H9 (cell line): ENCODE results near the gene MEIS2. TPM values are rescaled to one million over a fixed set of nuclear protein-coding genes. Genes with fewer than 3 reads are reported as not detected.

Experiments used
- DNase-seq: peaks from one replicate; pipeline ENCODE4 v3.0.0-alpha.2; 2017
- H2AFZ ChIP-seq: one replicate; pipeline ENCODE4 v1.6.1; 2013; ENCODE audit warnings: mild to moderate bottlenecking, low read length, control low read depth, moderate library complexity
- H2AK5ac ChIP-seq: 2 replicates; pipeline ENCODE4 v1.6.1; 2013; ENCODE audit warnings: low read length, control low read depth, mixed read lengths; ENCODE audit not compliant: insufficient read length
- H2BK120ac ChIP-seq: one replicate; pipeline ENCODE4 v1.6.1; 2013; ENCODE audit warnings: low read depth, mild to moderate bottlenecking, low read length, control low read depth, inconsistent platforms; ENCODE audit not compliant: poor library complexity, severe bottlenecking
- H2BK12ac ChIP-seq: 2 replicates; pipeline ENCODE4 v1.6.1; 2013; ENCODE audit warnings: low read length, control low read depth, mixed read lengths, low read depth; ENCODE audit not compliant: insufficient read length
- H2BK15ac ChIP-seq: 2 replicates; pipeline ENCODE4 v1.6.1; 2013; ENCODE audit warnings: low read depth, low read length, control low read depth
- H2BK20ac ChIP-seq: one replicate; pipeline ENCODE4 v1.6.1; 2013; ENCODE audit warnings: low read depth, mild to moderate bottlenecking, low read length, control low read depth, inconsistent platforms; ENCODE audit not compliant: poor library complexity, severe bottlenecking
- H2BK5ac ChIP-seq: 2 replicates; pipeline ENCODE4 v1.6.1; 2013; ENCODE audit warnings: low read length, control low read depth, mixed read lengths; ENCODE audit not compliant: insufficient read length
- H3K14ac ChIP-seq: 2 replicates; pipeline ENCODE4 v1.6.1; 2013; ENCODE audit warnings: low read length, control low read depth; ENCODE audit not compliant: insufficient read depth
- H3K18ac ChIP-seq: 2 replicates; pipeline ENCODE4 v1.6.1; 2013; ENCODE audit warnings: low read depth, mild to moderate bottlenecking, mixed read lengths, low read length, control low read depth; ENCODE audit not compliant: insufficient read length
- H3K23ac ChIP-seq: 2 replicates; pipeline ENCODE4 v1.6.1; 2013; ENCODE audit warnings: low read length, control low read depth, mixed read lengths, low read depth; ENCODE audit not compliant: insufficient read length
- H3K23me2 ChIP-seq: 2 replicates; pipeline ENCODE4 v1.6.1; 2013; ENCODE audit warnings: low read depth, mild to moderate bottlenecking, mixed read lengths, low read length, control low read depth; ENCODE audit not compliant: insufficient read length, poor library complexity, severe bottlenecking
- H3K27ac ChIP-seq: 2 replicates; pipeline ENCODE4 v1.5.1; 2013; ENCODE audit warnings: low read length, control low read depth, mixed read lengths, low read depth; ENCODE audit not compliant: insufficient read length
- H3K27me3 ChIP-seq: 2 replicates; pipeline ENCODE4 v1.6.1; 2013; ENCODE audit warnings: low read length, control low read depth, inconsistent platforms; ENCODE audit not compliant: insufficient read depth
- H3K4ac ChIP-seq: 2 replicates; pipeline ENCODE4 v1.6.1; 2013; ENCODE audit warnings: low read depth, mild to moderate bottlenecking, control low read depth, inconsistent platforms, low read length, moderate library complexity
- H3K4me1 ChIP-seq: 2 replicates; pipeline ENCODE4 v1.6.1; 2013; ENCODE audit warnings: low read length, control low read depth, inconsistent platforms; ENCODE audit not compliant: insufficient read depth
- H3K4me2 ChIP-seq: 2 replicates; pipeline ENCODE4 v1.6.1; 2013; ENCODE audit warnings: low read length, control low read depth, mixed read lengths; ENCODE audit not compliant: insufficient read length, insufficient read depth
- H3K56ac ChIP-seq: 2 replicates; pipeline ENCODE4 v1.6.1; 2013; ENCODE audit warnings: low read depth, mild to moderate bottlenecking, mixed read lengths, low read length, control low read depth; ENCODE audit not compliant: insufficient read length
- H3K79me1 ChIP-seq: 2 replicates; pipeline ENCODE4 v1.6.1; 2013; ENCODE audit warnings: low read depth, mild to moderate bottlenecking, moderate library complexity, low read length, control low read depth, inconsistent platforms; ENCODE audit not compliant: insufficient read depth, poor library complexity, severe bottlenecking
- H3K79me2 ChIP-seq: 2 replicates; pipeline ENCODE4 v1.6.1; 2013; ENCODE audit warnings: low read length, control low read depth, inconsistent platforms; ENCODE audit not compliant: insufficient read depth
- H3K9ac ChIP-seq: 2 replicates; pipeline ENCODE4 v1.6.1; 2013; ENCODE audit warnings: low read length, control low read depth, mixed read lengths; ENCODE audit not compliant: insufficient read length; ENCODE audit errors: extremely low read depth
- H3K9me3 ChIP-seq: one replicate; pipeline ENCODE4 v1.6.1; 2013; ENCODE audit warnings: low read depth, low read length, inconsistent platforms; ENCODE audit not compliant: control insufficient read depth
- H3T11ph ChIP-seq: one replicate; pipeline ENCODE4 v1.6.1; 2013; ENCODE audit warnings: mild to moderate bottlenecking, low read length, control low read depth, inconsistent platforms
- H4K20me1 ChIP-seq: one replicate; pipeline ENCODE4 v1.6.1; 2013; ENCODE audit not compliant: control insufficient read depth, insufficient read length, insufficient read depth
- H4K5ac ChIP-seq: 2 replicates; pipeline ENCODE4 v1.6.1; 2013; ENCODE audit warnings: low read depth, mild to moderate bottlenecking, mixed read lengths, low read length, control low read depth; ENCODE audit not compliant: insufficient read length
- H4K8ac ChIP-seq: replicated peaks from 2 replicates; pipeline ENCODE4 v1.6.1; 2013; ENCODE audit warnings: low read length, control low read depth, mixed read lengths, low read depth; ENCODE audit not compliant: insufficient read length
- H4K91ac ChIP-seq: 2 replicates; pipeline ENCODE4 v1.6.1; 2013; ENCODE audit warnings: low read depth, mild to moderate bottlenecking, moderate library complexity, mixed read lengths, low read length, control low read depth; ENCODE audit not compliant: insufficient read length
- H3K27ac Mint-ChIP-seq, 3 experiments: 2 replicates in 2 of 3; 3 replicates in 1 of 3; pipeline ENCODE4 v1.8.0; 2020 to 2021; ENCODE audit warnings: mixed read lengths in 3 of 3, mild to moderate bottlenecking in 1 of 3, moderate library complexity in 1 of 3
- H3K27me3 Mint-ChIP-seq: 2 replicates; pipeline ENCODE4 v1.8.0; 2021; ENCODE audit warnings: low read depth, mild to moderate bottlenecking, moderate library complexity, mixed read lengths
- H3K36me3 Mint-ChIP-seq, 3 experiments: 2 replicates in 2 of 3; 3 replicates in 1 of 3; pipeline ENCODE4 v1.8.0; 2020 to 2021; ENCODE audit warnings: low read depth in 3 of 3, mixed read lengths in 3 of 3; ENCODE audit not compliant: insufficient read depth in 1 of 3
- H3K4me1 Mint-ChIP-seq, 2 experiments: 2 replicates each; pipeline ENCODE4 v1.8.0; 2020; ENCODE audit warnings: mixed read lengths in 2 of 2
- H3K4me3 Mint-ChIP-seq, 2 experiments: 2 replicates in 1 of 2; 3 replicates in 1 of 2; pipeline ENCODE4 v1.8.0; 2020 to 2021; ENCODE audit warnings: mild to moderate bottlenecking in 2 of 2, mixed read lengths in 2 of 2, moderate library complexity in 1 of 2
- H3K9me3 Mint-ChIP-seq, 2 experiments: 2 replicates in 1 of 2; 3 replicates in 1 of 2; pipeline ENCODE4 v1.8.0; 2020; ENCODE audit warnings: mild to moderate bottlenecking in 2 of 2, mixed read lengths in 2 of 2, moderate library complexity in 1 of 2
- total RNA-seq: library from RNA; stranded (reverse); gene quantifications from 2 replicates; pipeline ENCODE4 v1.2.1, GENCODE V29; 2021
- TF ChIP-seq, protein P1 (sequence below): fragments of 200-600 bp; sonication (generic); conservative IDR thresholded peaks from 3 replicates; pipeline ENCODE4 v1.8.0; 2021; ENCODE audit warnings: antibody characterized with exemption, mild to moderate bottlenecking

MEIS2 gene
- total RNA-seq, 1 experiment from 2014 or later = 0.35 TPM

DNA sequence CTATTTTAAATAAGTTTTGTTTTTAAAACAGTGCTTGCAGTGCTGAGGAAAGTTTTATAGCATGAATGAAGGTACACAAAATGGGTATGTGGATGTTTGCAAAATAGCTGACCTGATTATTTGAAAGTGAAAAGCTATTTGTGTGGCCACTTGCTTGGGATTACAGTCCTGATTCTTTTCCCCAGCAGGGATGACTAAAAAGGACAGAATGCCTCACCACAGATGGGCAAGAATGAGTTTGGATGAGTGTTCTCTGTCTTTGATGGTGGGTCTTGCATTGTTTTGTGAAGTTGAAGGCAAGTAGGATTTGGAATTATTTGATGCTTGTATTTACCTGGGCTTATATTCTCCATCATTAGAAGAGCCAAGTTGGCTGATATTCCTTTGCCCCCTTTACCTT, 48.8 kb upstream of the MEIS2 start:
- Histone ChIP-seq H3K9ac (no peak overlapping the region), H3K14ac (no peak overlapping the region), H3K27ac (no peak overlapping the region), H4K8ac (no peak overlapping the region), H3K4me1 (peaks cover 6% of the 10 kb centered on the region; the same call in 1 of the 2 replicates), H3K23ac (no peak overlapping the region), H3K23me2 (no peaks in the 10 kb centered on the region), H3K18ac (no peak overlapping the region), H3K4ac (no peak overlapping the region), H2BK20ac (no peak overlapping the region), H2BK120ac (no peak overlapping the region), H3T11ph (no peak overlapping the region), H3K27me3 (no peaks in the 10 kb centered on the region), H4K20me1 (no peaks in the 10 kb centered on the region), H3K9me3 (no peaks in the 10 kb centered on the region), H2BK12ac (no peak overlapping the region), H3K79me1 (no peaks in the 10 kb centered on the region), H3K4me2 (no peak overlapping the region), H2BK15ac (no peak overlapping the region), H2AK5ac (no peak overlapping the region), H2BK5ac (no peak overlapping the region), H3K79me2 (no peaks in the 10 kb centered on the region), H3K56ac (no peak overlapping the region), H2AFZ (no peak overlapping the region), H4K91ac (no peak overlapping the region), H4K5ac (no peak overlapping the region)
- no peak overlapping the region; a peak in 1 of 7 replicates for H3K27ac Mint-ChIP-seq
- H3K4me1 Mint-ChIP-seq = peaks cover 20 to 28% of the 10 kb centered on the region in 2 experiments
- DNase-seq = no peak
- no peaks in the 10 kb centered on the region; the same call in 1 of the 2 replicates for H3K27me3 Mint-ChIP-seq
- H3K36me3 Mint-ChIP-seq = peaks cover 0 to 9% (median 0%) of the 10 kb centered on the region in 3 experiments; a peak in 3 of 7 replicates
- H3K9me3 Mint-ChIP-seq = peaks cover 0 to 7% of the 10 kb centered on the region in 2 experiments; a peak in 2 of 5 replicates
- TF ChIP-seq, protein P1, sequence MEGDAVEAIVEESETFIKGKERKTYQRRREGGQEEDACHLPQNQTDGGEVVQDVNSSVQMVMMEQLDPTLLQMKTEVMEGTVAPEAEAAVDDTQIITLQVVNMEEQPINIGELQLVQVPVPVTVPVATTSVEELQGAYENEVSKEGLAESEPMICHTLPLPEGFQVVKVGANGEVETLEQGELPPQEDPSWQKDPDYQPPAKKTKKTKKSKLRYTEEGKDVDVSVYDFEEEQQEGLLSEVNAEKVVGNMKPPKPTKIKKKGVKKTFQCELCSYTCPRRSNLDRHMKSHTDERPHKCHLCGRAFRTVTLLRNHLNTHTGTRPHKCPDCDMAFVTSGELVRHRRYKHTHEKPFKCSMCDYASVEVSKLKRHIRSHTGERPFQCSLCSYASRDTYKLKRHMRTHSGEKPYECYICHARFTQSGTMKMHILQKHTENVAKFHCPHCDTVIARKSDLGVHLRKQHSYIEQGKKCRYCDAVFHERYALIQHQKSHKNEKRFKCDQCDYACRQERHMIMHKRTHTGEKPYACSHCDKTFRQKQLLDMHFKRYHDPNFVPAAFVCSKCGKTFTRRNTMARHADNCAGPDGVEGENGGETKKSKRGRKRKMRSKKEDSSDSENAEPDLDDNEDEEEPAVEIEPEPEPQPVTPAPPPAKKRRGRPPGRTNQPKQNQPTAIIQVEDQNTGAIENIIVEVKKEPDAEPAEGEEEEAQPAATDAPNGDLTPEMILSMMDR = no peak
- H3K4me3 Mint-ChIP-seq = no peak overlapping the region
